Measurements from ENCODE around the gene KDSR. TPM values are rescaled to one million over a fixed set of nuclear protein-coding genes. Genes with fewer than 3 reads are reported as not detected.

The KDSR gene
- total RNA-seq, 1 experiment from 2014 or later: 493 TPM

DNA sequence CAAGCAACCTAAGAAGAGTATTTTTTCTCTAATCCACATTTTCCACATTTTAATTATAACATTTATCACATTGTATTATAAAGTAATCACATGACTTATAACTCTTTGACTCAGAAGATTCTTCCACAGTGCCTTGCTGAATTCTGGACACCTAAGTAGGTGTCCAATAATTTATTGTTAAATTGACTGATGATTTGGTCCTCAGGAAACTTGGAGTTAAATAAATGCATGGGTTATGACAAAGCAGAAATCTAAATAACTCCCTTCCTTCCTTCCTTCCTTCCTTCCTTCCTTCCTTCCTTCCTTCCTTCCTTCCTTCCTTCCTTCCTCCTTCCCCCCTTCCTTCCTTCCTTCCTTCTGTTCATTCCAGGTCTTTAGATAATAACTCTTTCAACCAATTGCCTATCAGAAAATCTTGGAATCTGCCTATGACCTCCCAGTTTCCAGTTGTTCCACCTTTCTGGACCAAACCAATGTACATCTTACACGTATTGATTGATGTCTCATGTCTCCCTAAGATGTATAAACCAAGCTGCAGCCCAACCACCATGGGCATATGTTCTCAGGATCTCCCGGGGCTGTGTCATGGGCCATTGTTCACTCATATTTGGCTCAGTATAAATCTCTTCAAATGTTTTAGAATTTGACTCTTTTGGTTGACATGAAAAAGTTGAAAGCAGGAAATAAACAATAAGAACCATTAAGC, 10.4 kb upstream of the KDSR start:
- H3K27me3 ChIP-seq (replicated peaks; ENCODE audit: insufficient read depth, low read depth, low read length, poor library complexity): no peaks in the 10 kb centered on the region
- intact Hi-C loops (cut with micrococcal nuclease; ENCODE audit: unreplicated experiment): loop anchor here (1.0 to 5.0 kb wide), 8 partner anchors 62 to 900 kb away; no protein-coding TSS in a partner anchor
- no TSS peak for BruUV-seq (replicated peaks)
- peaks cover 31% of the 10 kb centered on the region for H3K4me1 ChIP-seq (ENCODE audit: insufficient read depth, low read length, poor library complexity, severe bottlenecking)
- no peak for TF ChIP-seq EZH2 (IDR thresholded peaks at IDR 0.05; ENCODE audit: borderline replicate concordance, low read depth, low read length, poor library complexity, severe bottlenecking)
- TF ChIP-seq, protein P1, sequence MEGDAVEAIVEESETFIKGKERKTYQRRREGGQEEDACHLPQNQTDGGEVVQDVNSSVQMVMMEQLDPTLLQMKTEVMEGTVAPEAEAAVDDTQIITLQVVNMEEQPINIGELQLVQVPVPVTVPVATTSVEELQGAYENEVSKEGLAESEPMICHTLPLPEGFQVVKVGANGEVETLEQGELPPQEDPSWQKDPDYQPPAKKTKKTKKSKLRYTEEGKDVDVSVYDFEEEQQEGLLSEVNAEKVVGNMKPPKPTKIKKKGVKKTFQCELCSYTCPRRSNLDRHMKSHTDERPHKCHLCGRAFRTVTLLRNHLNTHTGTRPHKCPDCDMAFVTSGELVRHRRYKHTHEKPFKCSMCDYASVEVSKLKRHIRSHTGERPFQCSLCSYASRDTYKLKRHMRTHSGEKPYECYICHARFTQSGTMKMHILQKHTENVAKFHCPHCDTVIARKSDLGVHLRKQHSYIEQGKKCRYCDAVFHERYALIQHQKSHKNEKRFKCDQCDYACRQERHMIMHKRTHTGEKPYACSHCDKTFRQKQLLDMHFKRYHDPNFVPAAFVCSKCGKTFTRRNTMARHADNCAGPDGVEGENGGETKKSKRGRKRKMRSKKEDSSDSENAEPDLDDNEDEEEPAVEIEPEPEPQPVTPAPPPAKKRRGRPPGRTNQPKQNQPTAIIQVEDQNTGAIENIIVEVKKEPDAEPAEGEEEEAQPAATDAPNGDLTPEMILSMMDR (conservative IDR thresholded peaks at IDR 0.05; ENCODE audit: low read depth, low read length): no peak
- ChIA-PET POLR2A (ENCODE audit: low non-redundant PET) (interaction anchor here (0.7 to 0.9 kb wide), 2 partner anchors 13 to 214 kb away, joined by 4 to 24 read pairs; no protein-coding TSS in a partner anchor), CTCF (interaction anchor here (0.8 kb wide), 1 partner anchor 214 kb away, joined by 4 read pairs; no protein-coding TSS in a partner anchor)
- DNase-seq (ENCODE audit: low spot score): peak; percentile 97
- no peak overlapping the region for H3K4me3 ChIP-seq (ENCODE audit: low read depth, low read length, poor library complexity, severe bottlenecking)
- H3K36me3 ChIP-seq (ENCODE audit: insufficient read depth, low read length, poor library complexity, severe bottlenecking): no peaks in the 10 kb centered on the region
- H3K9me3 ChIP-seq (ENCODE audit: low read depth, low read length, poor library complexity, severe bottlenecking): peaks cover 34% of the 10 kb centered on the region
- peak overlapping the region; percentile 100 for H3K27ac ChIP-seq (ENCODE audit: low read depth, low read length, poor library complexity, severe bottlenecking)

DNA sequence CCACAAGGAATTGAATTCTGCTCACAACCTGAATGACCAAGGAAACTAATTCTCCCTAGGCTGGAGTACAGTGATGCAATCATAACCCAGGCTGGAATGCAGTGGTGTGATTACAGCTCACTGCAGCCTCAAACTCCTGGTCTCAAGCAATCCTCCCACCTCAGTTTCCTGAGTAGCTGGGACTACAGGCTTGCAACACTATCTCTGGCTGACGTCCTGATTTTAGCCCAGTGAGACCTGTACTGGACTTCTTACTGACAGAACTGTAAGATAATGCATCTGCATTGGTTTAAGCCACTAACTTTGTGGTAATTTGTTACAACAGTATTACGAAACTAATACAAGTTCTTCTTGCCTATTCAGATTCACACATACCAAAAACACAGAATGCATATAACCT, 9.5 kb upstream of the KDSR start:
- TSS peak; percentile 30 for BruUV-seq (replicated peaks)
- peak; percentile 61 for DNase-seq (ENCODE audit: low spot score)
- Histone ChIP-seq H3K36me3 (ENCODE audit: insufficient read depth, low read length, poor library complexity, severe bottlenecking) (no peaks in the 10 kb centered on the region), H3K27me3 (replicated peaks; ENCODE audit: insufficient read depth, low read depth, low read length, poor library complexity) (no peaks in the 10 kb centered on the region), H3K4me1 (ENCODE audit: insufficient read depth, low read length, poor library complexity, severe bottlenecking) (peaks cover 31% of the 10 kb centered on the region), H3K4me3 (ENCODE audit: low read depth, low read length, poor library complexity, severe bottlenecking) (no peak overlapping the region), H3K27ac (ENCODE audit: low read depth, low read length, poor library complexity, severe bottlenecking) (peak overlapping the region; percentile 100), H3K9me3 (ENCODE audit: low read depth, low read length, poor library complexity, severe bottlenecking) (peaks cover 43% of the 10 kb centered on the region)
- TF ChIP-seq, protein P1 (conservative IDR thresholded peaks at IDR 0.05; ENCODE audit: low read depth, low read length): no peak
- no peak for TF ChIP-seq EZH2 (IDR thresholded peaks at IDR 0.05; ENCODE audit: borderline replicate concordance, low read depth, low read length, poor library complexity, severe bottlenecking)
- intact Hi-C loops (cut with micrococcal nuclease; ENCODE audit: unreplicated experiment): loop anchor here (2.0 to 5.0 kb wide), 5 partner anchors 201 to 901 kb away; no protein-coding TSS in a partner anchor
- CTCF ChIA-PET: no interaction called here
- POLR2A ChIA-PET (ENCODE audit: low non-redundant PET): interaction anchor here (0.7 to 1.0 kb wide), 2 partner anchors 12 to 13 kb away, joined by 3 to 4 read pairs; no protein-coding TSS in a partner anchor

DNA sequence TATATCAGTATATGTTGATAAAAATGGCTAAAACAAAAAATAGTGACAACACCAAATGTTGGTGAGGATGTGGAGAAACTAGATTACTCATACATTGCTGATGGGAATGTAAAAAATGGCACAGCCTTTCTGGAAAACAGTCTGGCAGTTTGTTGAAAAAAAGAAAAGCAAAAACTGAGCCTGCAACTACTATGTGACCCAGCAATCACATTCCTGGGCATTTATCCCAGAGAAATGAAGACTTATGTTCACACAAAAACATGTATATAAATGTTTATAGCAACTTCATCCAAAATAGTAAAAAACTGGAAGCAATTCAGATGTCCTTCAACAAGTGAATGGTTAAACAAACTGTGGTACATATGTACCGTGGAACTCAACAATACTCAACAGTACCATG, 7.5 kb upstream of the KDSR start:
- BruUV-seq (replicated peaks): no TSS peak
- Histone ChIP-seq H3K36me3 (ENCODE audit: insufficient read depth, low read length, poor library complexity, severe bottlenecking) (no peaks in the 10 kb centered on the region), H3K9me3 (ENCODE audit: low read depth, low read length, poor library complexity, severe bottlenecking) (peaks cover 49% of the 10 kb centered on the region), H3K4me1 (ENCODE audit: insufficient read depth, low read length, poor library complexity, severe bottlenecking) (peaks cover 28% of the 10 kb centered on the region), H3K27me3 (replicated peaks; ENCODE audit: insufficient read depth, low read depth, low read length, poor library complexity) (no peaks in the 10 kb centered on the region), H3K27ac (ENCODE audit: low read depth, low read length, poor library complexity, severe bottlenecking) (peak overlapping the region; percentile 100), H3K4me3 (ENCODE audit: low read depth, low read length, poor library complexity, severe bottlenecking) (no peak overlapping the region)
- intact Hi-C loops (cut with micrococcal nuclease; ENCODE audit: unreplicated experiment): no loop called here
- DNase-seq (ENCODE audit: low spot score): no peak
- TF ChIP-seq, protein P1 (conservative IDR thresholded peaks at IDR 0.05; ENCODE audit: low read depth, low read length): no peak
- no peak for TF ChIP-seq EZH2 (IDR thresholded peaks at IDR 0.05; ENCODE audit: borderline replicate concordance, low read depth, low read length, poor library complexity, severe bottlenecking)
- POLR2A ChIA-PET (ENCODE audit: low non-redundant PET): no interaction called here
- CTCF ChIA-PET: no interaction called here
